Muscle of leg (tissue), 11 donors: ENCODE results near the gene PCNT. TPM values are rescaled to one million over a fixed set of nuclear protein-coding genes. Genes with fewer than 3 reads are reported as not detected.
"Not testable (repeated sequence)": the region's sequence is repeated elsewhere in the genome, so short reads cannot be mapped to it uniquely, and the experiment has no call there.

ENCODE experiments used
- DNase-seq: peaks from one replicate; pipeline ENCODE4 v3.0.0; 2013
- H3K27ac ChIP-seq: one replicate; pipeline ENCODE4 v1.5.1; 2013; ENCODE audit warnings: mild to moderate bottlenecking, low read length, control low read depth
- H3K27me3 ChIP-seq: one replicate; pipeline ENCODE4 v1.6.1; 2013; ENCODE audit warnings: low read length; ENCODE audit not compliant: control insufficient read depth, insufficient read depth
- H3K36me3 ChIP-seq: one replicate; pipeline ENCODE4 v1.6.1; 2013; ENCODE audit warnings: low read length; ENCODE audit not compliant: control insufficient read depth, insufficient read depth
- H3K4me1 ChIP-seq: one replicate; pipeline ENCODE4 v1.6.1; 2013; ENCODE audit warnings: low read length; ENCODE audit not compliant: control insufficient read depth, insufficient read depth
- H3K4me3 ChIP-seq: one replicate; pipeline ENCODE4 v1.5.1; 2013; ENCODE audit warnings: low read length, control low read depth
- H3K9me3 ChIP-seq: replicated peaks from 2 replicates; pipeline ENCODE4 v1.6.1; 2013; ENCODE audit warnings: low read depth, low read length; ENCODE audit not compliant: control insufficient read depth
- WGBS: methylation state at CpG from one replicate; pipeline ENCODE4 v1.1.5; 2013; ENCODE audit warnings: missing lambda C conversion rate; ENCODE audit not compliant: insufficient coverage; 5-methylcytosine and 5-hydroxymethylcytosine counted together
- polyA plus RNA-seq, 8 donors: library from polyadenylated mRNA; unstranded; fragments of 120-200 nt; gene quantifications; one replicate each; pipeline versions ENCODE4 v1.2.1 to v1.2.3, GENCODE V29; 2013; ENCODE audit warnings: inconsistent platforms in 1 of 8, low replicate concordance in 1 of 8; ENCODE audit not compliant: insufficient read length in 8 of 8, insufficient read depth in 1 of 8
- total RNA-seq: library from RNA; stranded (reverse); fragments of 120-200 nt; gene quantifications from one replicate; pipeline ENCODE4 v1.2.4, GENCODE V29; 2013

Gene PCNT
- total and polyA plus RNA-seq, 9 donors = 28.3 to 57.7 (median 47.3) TPM

DNA sequence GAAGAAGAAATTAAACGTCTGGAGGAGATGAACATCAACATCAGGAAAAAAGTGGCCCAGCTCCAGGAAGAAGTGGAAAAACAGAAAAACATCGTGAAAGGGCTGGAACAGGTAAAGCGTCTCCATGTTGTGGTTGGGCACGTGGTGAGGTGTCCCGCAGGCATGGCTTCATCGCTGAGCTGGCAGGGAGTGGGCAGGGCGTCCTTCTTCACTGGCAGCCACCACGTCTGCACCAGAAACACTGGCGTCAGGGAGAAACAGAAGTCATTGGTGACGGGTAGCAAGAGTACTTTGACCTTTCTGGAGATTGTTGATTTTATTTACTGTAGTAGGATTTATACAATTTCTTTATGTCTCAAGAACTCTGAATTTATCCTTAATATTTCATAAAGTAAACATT is 75.7 kb downstream of the PCNT start:
- Histone ChIP-seq H3K27me3 (no peaks in the 10 kb centered on the region), H3K27ac (no peak overlapping the region), H3K36me3 (peaks cover 63% of the 10 kb centered on the region), H3K4me1 (peaks cover 9% of the 10 kb centered on the region), H3K4me3 (no peak overlapping the region), H3K9me3 (no peaks in the 10 kb centered on the region)
- WGBS = 76% methylated on average over 7 of the region's 10 CpGs
- DNase-seq = no peak

DNA sequence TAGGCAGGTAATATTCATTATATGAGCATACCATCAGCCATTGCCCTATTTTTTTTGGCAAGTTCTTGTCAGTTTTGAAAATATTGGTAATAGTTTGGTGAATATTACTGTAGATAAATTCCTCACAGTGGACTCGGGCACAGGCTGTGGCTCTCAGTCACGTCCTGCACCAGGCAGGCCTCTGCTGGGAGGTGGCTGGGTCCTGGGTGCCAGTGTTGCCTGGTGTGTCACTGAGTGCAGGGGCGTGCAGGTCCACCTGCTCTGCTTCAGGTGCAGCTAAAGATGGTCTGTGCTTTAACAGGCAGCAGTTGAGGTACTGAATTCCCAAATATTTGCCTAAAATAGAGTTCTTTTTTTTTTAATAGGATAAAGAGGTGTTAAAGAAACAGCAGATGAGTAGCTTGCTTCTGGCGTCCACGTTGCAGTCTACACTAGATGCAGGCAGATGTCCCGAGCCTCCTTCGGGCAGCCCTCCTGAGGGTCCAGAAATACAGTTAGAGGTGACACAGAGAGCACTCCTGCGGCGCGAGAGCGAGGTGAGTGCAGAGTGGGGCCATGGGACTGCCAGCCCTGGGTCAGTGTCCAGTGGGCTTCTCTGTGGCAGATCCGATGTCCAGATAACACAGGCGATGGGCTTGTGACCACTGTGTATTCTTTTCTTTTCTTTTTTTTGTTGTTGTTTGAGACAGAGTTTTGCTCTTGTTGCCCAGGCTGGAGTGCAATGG is 77.4 kb downstream of the PCNT start:
- Histone ChIP-seq H3K27ac (no peak overlapping the region), H3K36me3 (peaks cover 63% of the 10 kb centered on the region), H3K9me3 (no peaks in the 10 kb centered on the region), H3K4me3 (no peak overlapping the region), H3K27me3 (no peaks in the 10 kb centered on the region), H3K4me1 (peaks cover 4% of the 10 kb centered on the region)
- no peak for DNase-seq
- 90% methylated on average over 10 of the region's 13 CpGs for WGBS

DNA sequence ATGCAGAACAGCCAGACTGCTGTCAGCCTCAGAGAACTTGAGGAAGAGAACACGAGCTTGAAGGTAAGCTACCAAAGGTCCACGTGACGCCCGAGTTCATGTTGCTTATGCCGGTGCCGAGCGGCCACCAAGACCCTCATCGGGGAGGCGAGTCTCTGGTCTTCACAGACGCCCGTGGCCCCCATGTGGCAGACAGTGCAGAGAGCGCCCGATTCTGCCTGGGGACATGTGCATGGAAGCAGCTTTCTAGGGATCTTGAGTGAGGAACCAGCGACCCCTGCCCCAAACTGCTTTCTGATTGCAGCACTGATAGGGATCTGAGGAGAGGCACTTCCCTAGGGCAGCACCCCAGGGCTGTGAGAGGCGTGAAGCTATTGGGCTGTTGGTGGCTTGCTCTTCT is 78.5 kb downstream of the PCNT start:
- no peaks in the 10 kb centered on the region for H3K4me1 ChIP-seq
- no peak overlapping the region for H3K27ac ChIP-seq
- no peaks in the 10 kb centered on the region for H3K9me3 ChIP-seq
- DNase-seq = no peak
- H3K36me3 ChIP-seq = peaks cover 55% of the 10 kb centered on the region
- H3K27me3 ChIP-seq = no peaks in the 10 kb centered on the region
- 88% methylated on average over 15 of the region's 15 CpGs for WGBS
- no peak overlapping the region for H3K4me3 ChIP-seq

DNA sequence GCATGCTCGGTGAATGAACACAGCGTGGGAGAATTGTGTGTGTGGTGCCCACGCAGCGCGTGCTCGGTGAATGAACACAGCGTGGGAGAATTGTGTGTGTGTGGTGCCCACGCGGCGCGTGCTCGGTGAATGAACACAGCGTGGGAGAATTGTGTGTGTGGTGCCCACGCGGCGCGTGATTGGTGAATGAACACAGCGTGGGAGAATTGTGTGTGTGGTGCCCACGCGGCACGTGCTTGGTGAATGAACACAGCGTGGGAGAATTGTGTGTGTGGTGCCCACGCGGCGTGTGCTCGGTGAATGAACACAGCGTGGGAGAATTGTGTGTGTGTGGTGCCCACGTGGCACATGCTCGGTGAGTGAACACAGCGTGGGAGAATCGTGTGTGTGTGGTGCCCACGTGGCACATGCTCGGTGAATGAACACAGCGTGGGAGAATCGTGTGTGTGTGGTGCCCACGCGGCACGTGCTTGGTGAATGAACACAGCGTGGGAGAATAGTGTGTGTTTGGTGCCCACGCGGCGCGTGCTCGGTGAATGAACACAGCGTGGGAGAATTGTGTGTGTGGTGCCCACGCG is 79.4 kb downstream of the PCNT start:
- not testable (repeated sequence) for H3K27ac ChIP-seq, H3K9me3 ChIP-seq, H3K27me3 ChIP-seq, H3K4me3 ChIP-seq, DNase-seq, H3K4me1 ChIP-seq
- WGBS = 96% methylated on average over 46 of the region's 47 CpGs
- H3K36me3 ChIP-seq = peaks cover 49% of the 10 kb centered on the region

DNA sequence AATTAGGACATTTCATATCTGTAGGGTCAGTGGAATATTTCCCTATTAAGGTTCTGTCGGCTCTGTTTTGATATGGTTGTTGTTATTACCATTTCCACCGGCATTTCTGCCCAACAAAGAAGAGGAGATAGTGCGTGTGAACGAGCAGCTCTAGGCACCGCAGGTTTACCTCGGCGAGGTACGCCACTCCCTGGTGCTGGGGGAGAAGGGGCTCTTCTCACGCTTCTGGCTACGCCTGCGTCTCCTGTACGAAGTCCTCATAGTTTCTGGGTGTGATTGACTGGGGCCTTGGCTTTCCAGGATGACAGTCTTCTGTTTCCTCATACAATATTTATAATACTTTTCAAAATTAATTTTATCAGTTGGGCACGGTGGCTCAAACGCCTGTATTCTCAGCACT is 80.3 kb downstream of the PCNT start:
- WGBS = 96% methylated on average over 9 of the region's 14 CpGs
- Histone ChIP-seq H3K27me3 (no peaks in the 10 kb centered on the region), H3K4me3 (no peak overlapping the region), H3K27ac (no peak overlapping the region), H3K9me3 (no peaks in the 10 kb centered on the region), H3K36me3 (peaks cover 42% of the 10 kb centered on the region), H3K4me1 (no peaks in the 10 kb centered on the region)
- DNase-seq = no peak

DNA sequence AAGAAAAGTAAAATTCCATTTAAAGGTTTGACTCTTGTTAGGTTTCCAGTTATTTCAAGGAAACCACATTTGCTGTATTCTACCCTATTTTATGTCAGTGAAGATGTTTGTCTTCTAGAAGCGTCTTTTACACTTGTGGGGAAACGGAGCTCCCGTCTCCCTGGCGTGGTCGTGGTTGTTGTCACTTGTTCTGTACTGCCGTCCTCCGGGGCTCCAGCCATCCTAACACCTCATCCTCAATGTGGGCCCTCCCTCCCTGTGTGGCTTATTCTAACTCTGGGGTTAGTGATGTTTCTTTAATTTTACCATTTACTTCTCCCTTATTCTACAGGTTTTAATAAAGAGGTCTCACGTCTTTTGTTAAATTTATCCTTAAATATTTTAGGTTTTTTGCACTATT is 82.0 kb downstream of the PCNT start:
- Histone ChIP-seq H3K9me3 (no peaks in the 10 kb centered on the region), H3K36me3 (peaks cover 37% of the 10 kb centered on the region)
- WGBS = no CpG with 5 or more reads among the region's 8 CpGs

DNA sequence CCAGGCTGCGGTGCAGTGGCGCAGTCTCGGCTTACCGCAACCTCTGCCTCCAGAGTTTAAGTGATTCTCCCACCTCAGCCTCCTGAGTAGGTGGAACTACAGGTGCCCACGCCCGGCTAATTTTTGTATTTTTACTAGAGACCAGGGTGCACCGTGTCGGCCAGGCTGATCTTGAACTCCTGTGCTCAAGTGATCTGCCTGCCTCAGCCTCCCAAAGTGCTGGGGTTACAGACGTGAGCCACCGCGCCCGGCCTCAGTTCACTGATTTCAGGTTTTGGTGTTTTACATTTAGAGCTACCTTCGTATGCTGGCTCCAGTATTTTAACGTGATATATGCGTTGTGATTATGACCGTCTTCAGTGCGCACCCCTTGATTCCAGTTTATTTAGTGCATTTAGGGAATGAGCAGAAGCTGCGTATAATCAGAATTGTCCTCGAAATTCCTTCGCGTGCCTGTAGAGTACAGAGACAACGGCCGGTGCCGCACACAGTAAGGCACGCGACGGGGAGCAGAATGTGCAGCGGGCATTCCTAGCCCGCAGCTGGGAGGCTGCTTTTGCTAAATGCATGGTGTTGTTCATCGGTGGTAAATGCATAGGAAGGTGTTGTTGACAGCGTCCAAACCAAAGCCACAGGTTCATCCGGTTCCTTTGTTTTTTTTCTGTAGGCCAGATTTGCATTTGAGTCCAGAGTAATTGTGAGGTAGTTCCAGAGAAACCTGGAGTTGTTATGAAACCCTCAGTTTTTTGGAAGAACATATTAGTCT is 85.9 kb downstream of the PCNT start:
- H3K4me3 ChIP-seq = no peak overlapping the region
- H3K27me3 ChIP-seq = no peaks in the 10 kb centered on the region
- H3K27ac ChIP-seq = no peak overlapping the region
- peaks cover 30% of the 10 kb centered on the region for H3K36me3 ChIP-seq
- no peaks in the 10 kb centered on the region for H3K4me1 ChIP-seq
- no peak for DNase-seq
- WGBS = 95% methylated on average over 30 of the region's 32 CpGs
- no peaks in the 10 kb centered on the region for H3K9me3 ChIP-seq

More for the DNA sequence above, 82.0 kb downstream of the PCNT start:
- no peaks in the 10 kb centered on the region for H3K4me1 ChIP-seq
- H3K27ac ChIP-seq = no peak overlapping the region
- no peak for DNase-seq
- no peaks in the 10 kb centered on the region for H3K27me3 ChIP-seq
- H3K4me3 ChIP-seq = no peak overlapping the region

DNA sequence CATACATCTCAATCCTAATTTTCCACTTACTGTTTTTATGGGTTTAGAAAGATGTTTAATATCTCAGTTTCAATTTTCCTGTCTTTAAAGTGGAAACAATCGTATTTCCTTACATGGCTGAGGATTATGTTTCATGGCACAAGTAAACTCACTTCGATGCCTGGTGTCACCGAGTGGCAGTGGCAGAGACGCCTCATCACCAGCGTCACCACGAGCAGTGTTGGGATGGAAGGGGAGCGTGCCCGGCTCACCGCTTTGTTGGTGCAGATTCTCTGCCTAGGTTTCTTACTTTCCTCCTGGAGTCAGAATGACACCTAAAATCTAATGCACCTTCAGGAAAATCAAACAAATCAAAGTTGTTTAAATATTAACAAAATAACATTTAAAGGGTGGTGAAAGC is 86.6 kb downstream of the PCNT start:
- no peaks in the 10 kb centered on the region for H3K4me1 ChIP-seq
- no peak overlapping the region for H3K27ac ChIP-seq
- no peak for DNase-seq
- no CpG with 5 or more reads among the region's 9 CpGs for WGBS
- no peak overlapping the region for H3K4me3 ChIP-seq
- H3K27me3 ChIP-seq = no peaks in the 10 kb centered on the region
- no peaks in the 10 kb centered on the region for H3K9me3 ChIP-seq
- H3K36me3 ChIP-seq = peaks cover 29% of the 10 kb centered on the region

DNA sequence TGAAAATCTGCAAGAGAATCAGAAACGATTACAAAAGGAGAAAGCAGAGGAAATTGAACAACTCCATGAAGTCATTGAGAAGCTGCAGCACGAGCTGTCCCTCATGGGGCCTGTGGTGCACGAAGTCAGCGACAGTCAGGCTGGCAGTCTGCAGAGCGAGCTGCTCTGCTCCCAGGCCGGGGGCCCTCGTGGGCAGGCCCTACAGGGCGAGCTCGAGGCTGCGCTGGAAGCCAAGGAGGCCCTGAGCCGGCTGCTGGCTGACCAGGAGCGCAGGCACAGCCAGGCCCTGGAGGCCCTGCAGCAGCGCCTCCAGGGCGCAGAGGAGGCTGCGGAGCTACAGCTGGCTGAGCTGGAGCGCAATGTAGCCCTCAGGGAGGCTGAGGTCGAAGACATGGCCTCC is 87.3 kb downstream of the PCNT start:
- 79% methylated on average over 17 of the region's 17 CpGs for WGBS
- Histone ChIP-seq H3K27ac (no peak overlapping the region), H3K36me3 (peaks cover 35% of the 10 kb centered on the region), H3K27me3 (no peaks in the 10 kb centered on the region), H3K4me3 (no peak overlapping the region), H3K9me3 (no peaks in the 10 kb centered on the region), H3K4me1 (no peaks in the 10 kb centered on the region)
- no peak for DNase-seq

DNA sequence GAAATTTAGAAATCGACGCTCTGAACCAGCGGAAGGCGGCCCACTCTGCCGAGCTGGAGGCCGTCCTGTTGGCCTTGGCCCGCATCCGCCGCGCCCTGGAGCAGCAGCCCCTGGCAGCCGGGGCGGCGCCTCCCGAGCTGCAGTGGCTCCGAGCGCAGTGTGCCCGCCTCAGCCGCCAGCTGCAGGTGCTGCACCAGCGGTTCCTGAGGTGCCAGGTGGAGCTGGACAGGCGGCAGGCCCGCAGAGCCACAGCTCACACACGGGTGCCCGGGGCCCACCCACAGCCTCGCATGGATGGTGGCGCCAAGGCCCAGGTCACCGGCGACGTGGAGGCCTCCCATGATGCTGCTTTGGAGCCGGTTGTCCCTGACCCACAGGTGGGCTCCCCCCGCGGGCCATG is 87.7 kb downstream of the PCNT start:
- H3K9me3 ChIP-seq = no peaks in the 10 kb centered on the region
- H3K4me3 ChIP-seq = no peak overlapping the region
- no peaks in the 10 kb centered on the region for H3K27me3 ChIP-seq
- H3K36me3 ChIP-seq = peaks cover 39% of the 10 kb centered on the region
- H3K27ac ChIP-seq = no peak overlapping the region
- 94% methylated on average over 31 of the region's 31 CpGs for WGBS
- DNase-seq = no peak
- H3K4me1 ChIP-seq = no peaks in the 10 kb centered on the region
